Stimulated activated effector memory CD8-positive, alpha-beta T cell treated with anti-CD3 and anti-CD28 coated beads, Interleukin-12 subunit alpha, Interleukin-12 subunit beta, amount 100 ng/mL, for 72 hours (primary cell): ENCODE measurements around the gene CCL7.

Source experiments
- ATAC-seq: fragments of 150-1000 bp; cut with Tn5 transposase; 2 replicates; pipeline ENCODE4 v1.10.0; 2021
- DNase-seq, 2 donors: peaks; one replicate each; pipeline ENCODE4 v3.0.0; 2021 to 2022; ENCODE audit warnings: low spot score in 2 of 2
- H3K27ac Mint-ChIP-seq: one replicate; pipeline ENCODE4 v1.8.0; 2022; ENCODE audit warnings: mild to moderate bottlenecking, mixed read lengths
- H3K36me3 Mint-ChIP-seq: one replicate; pipeline ENCODE4 v1.8.0; 2022; ENCODE audit warnings: mild to moderate bottlenecking, mixed read lengths
- H3K4me1 Mint-ChIP-seq: one replicate; pipeline ENCODE4 v1.8.0; 2022; ENCODE audit warnings: mixed read lengths
- H3K4me3 Mint-ChIP-seq: one replicate; pipeline ENCODE4 v1.8.0; 2022; ENCODE audit warnings: mild to moderate bottlenecking, mixed read lengths
- H3K9me3 Mint-ChIP-seq: one replicate; pipeline ENCODE4 v1.8.0; 2022; ENCODE audit warnings: mixed read lengths

Gene CCL7

DNA sequence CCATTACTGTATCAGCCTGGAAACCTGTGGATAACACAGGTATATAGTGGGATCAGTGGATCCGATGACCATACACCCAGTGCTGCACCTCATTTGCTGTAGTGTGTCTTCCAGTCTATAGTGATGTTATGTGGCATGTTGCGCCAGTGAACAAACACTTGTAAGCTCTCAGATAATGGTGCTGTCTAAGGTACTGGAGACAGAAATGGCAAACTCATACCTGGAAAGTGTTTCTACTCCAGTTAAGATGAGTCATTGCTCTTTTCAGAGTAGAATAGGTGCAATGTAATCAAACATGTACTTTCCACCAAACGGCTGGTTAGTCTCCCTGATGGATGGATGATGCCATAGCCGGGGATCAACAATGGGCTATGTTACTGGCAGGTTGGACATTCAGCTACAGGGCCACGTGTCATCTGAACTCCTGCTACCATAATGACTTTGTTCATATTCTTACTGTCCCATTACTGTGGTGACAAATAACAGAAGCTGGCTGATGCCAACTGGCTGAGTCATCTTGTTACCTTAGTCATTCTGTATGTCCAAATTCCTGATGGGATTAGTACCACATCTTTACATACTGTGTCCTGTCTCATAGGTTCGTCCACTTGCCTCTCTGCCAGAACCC is 21.8 kb downstream of the CCL7 start:
- H3K27ac Mint-ChIP-seq, result no peak overlapping the region
- H3K36me3 Mint-ChIP-seq, result no peaks in the 10 kb centered on the region
- H3K4me1 Mint-ChIP-seq, result no peaks in the 10 kb centered on the region
- H3K4me3 Mint-ChIP-seq, result no peak overlapping the region
- peak; percentile 59 for ATAC-seq
- DNase-seq, result no peak
- no peaks in the 10 kb centered on the region for H3K9me3 Mint-ChIP-seq

DNA sequence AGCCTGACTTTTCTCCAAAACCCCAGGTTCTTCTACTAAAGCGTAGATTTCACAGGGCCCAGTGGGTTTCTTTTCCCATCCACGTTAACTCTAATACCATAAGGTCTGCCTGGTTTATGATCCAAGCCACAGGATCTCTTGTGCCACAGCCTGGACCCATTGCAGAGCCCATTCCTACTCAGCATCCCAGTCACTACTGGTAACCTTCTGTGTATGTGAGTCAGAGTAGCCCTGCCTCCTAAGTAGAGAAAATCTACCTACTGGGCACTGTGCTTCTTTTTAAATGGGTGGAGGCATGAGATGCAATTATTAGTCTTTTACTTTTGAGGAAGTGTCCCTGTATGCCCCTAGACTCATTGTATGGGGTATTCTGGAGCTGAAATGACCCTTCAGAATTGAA is 29.0 kb downstream of the CCL7 start:
- Mint-ChIP-seq H3K9me3 (no peaks in the 10 kb centered on the region), H3K36me3 (no peaks in the 10 kb centered on the region), H3K27ac (no peak overlapping the region), H3K4me1 (no peaks in the 10 kb centered on the region), H3K4me3 (no peak overlapping the region)
- no peak for DNase-seq
- no peak for ATAC-seq

DNA sequence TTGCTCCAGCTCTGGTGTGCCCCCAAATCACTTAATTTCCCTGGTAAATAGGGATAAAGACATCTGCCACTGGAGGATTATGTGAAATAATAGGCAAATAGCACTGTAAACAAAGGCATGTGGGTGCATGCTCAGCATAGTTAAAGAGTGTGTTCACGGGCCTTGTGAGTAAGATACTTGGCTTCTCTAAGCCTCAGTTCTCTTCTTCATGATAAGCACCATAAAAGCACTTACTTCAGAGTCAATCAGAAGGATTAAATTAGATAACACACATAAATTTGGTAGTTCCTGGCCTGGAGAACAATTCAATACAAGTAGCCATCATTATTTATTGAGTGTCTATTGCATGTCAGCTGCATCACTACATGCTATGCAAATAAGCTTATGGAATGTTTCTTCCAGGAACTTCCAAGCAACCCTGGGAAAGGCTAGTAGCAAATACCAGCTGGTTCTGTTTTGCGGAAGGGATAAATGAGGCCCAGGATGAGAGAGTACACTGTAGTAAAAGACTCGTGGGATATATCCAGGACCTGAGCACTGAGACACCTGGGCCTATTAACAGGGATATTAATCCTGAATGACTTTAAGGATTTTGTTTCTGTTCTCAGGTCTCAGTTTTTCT is 30.0 kb downstream of the CCL7 start:
- no peak for ATAC-seq
- Mint-ChIP-seq H3K9me3 (no peaks in the 10 kb centered on the region), H3K36me3 (no peaks in the 10 kb centered on the region), H3K4me1 (no peaks in the 10 kb centered on the region), H3K27ac (no peak overlapping the region), H3K4me3 (no peak overlapping the region)
- DNase-seq, result no peak

DNA sequence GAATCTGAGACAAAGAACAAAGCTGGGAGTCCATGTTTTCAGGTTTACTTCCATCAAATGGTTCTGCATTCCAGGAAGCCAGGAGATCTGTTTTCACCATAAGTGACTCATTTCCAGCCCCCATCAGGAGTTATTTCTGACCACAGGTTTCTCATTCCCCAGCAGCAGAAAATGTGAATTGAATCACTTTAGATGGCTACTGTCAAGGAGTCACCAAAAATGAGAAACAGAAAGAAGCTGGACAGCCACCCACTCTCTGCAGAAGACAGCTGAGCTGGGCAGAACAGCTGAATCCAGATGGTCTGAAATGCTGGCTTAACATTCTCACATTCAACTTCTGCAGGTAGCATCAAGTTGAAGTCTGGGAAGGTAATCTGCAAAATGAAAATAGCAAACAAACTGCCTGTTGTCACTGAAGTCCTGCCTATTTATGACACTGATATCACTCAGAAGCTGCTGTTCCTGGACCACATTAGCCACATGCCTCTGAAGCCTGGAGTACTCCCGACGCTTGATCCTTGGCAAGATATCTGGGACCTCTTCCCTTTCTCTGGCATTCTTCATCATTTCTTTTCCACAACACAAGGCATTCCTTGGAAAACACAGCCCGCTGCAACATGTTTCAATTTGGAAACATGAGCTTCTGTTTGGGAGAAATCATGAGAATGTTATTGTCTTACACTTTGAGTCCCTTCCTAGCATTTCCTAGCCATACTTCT is 30.8 kb downstream of the CCL7 start:
- Mint-ChIP-seq H3K4me3 (no peak overlapping the region), H3K27ac (no peak overlapping the region), H3K4me1 (no peaks in the 10 kb centered on the region), H3K36me3 (no peaks in the 10 kb centered on the region), H3K9me3 (no peaks in the 10 kb centered on the region)
- DNase-seq (peak in 1 of 2 donors; percentile 44), ATAC-seq (no peak)

DNA sequence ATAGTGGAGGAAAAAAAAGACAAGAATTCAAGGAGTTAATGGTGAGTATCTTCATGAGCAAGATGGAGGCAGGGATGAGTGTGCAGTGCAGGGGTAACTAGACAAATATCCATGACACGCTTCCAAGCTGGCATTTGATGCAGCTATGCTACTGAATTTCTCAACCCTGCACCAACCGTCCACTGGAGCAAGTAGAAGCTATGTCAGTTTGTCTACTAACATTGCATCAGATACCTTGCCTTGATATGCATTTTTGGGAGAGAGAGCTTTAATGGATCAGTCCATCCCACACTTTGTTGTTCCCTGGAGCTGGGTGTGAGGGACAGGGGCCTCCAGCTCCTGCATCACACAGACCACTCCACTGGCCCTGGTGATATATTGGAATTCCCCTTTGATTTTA is 32.0 kb downstream of the CCL7 start:
- H3K9me3 Mint-ChIP-seq, result no peaks in the 10 kb centered on the region
- no peak for ATAC-seq
- H3K36me3 Mint-ChIP-seq, result no peaks in the 10 kb centered on the region
- no peak overlapping the region for H3K4me3 Mint-ChIP-seq
- H3K27ac Mint-ChIP-seq, result no peak overlapping the region
- no peaks in the 10 kb centered on the region for H3K4me1 Mint-ChIP-seq
- DNase-seq, result no peak

DNA sequence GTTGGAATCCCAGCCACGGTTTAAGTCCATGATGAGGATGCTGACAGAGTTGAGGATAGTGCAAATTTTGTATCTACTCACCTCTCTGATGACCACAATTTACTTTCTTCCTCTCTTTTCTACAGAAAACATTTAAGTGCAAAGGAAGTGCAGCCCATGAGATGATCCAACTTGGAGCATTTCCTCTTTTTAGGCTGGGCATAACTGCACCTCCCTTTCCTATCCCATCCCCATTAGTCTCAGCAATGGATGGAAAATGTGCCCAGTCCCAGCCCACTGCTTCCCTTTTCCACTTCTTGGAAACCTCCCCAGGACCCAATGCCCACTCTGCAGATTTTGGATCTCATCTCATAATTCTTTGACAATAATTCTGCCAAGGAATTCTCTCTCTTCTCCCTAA is 32.6 kb downstream of the CCL7 start:
- DNase-seq (no peak), ATAC-seq (no peak)
- Mint-ChIP-seq H3K4me3 (no peak overlapping the region), H3K4me1 (no peaks in the 10 kb centered on the region), H3K27ac (no peak overlapping the region), H3K36me3 (no peaks in the 10 kb centered on the region), H3K9me3 (no peaks in the 10 kb centered on the region)

DNA sequence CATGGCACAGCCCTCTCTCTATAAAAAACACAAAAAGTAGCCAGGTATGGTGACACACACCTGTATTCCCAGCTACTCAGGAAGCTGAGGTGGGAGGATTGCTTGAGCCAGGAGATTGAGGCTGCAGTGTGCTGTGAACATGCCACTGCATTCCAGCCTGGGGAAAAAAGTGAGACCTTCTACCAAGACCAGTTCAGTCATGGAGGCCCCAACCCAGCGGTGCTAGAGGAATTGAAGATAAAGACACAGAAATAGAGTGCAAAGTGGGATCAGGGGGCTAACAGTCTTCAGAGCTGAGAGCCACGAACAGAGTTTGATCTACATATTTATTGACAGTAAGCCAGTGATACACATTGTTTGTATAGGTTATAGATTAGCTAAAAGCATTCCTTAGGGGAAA is 33.6 kb downstream of the CCL7 start:
- Mint-ChIP-seq H3K4me1 (no peaks in the 10 kb centered on the region), H3K4me3 (no peak overlapping the region), H3K9me3 (no peaks in the 10 kb centered on the region), H3K27ac (no peak overlapping the region), H3K36me3 (no peaks in the 10 kb centered on the region)
- ATAC-seq (no peak), DNase-seq (no peak)

DNA sequence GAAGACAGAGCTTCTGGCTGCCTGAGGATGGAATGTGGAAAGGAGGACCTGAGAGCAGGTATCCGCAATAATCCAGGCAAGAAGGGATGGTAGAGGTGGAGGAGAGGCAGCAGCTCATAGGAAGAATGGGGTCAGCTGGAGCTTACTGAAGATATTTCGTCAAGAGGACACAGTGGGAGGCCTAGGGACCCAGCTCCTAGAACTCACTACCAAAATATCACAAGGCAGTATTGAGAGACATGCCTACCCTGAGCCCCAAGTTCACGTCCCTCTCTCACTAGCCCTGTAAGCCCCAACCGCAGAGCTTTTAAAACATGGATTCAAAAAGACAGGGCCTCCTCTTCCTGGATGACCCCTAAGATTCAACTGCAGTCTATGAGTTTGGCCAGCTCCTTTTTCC is 35.0 kb downstream of the CCL7 start:
- ATAC-seq (no peak), DNase-seq (no peak)
- Mint-ChIP-seq H3K4me3 (no peak overlapping the region), H3K9me3 (no peaks in the 10 kb centered on the region), H3K27ac (no peak overlapping the region), H3K36me3 (no peaks in the 10 kb centered on the region), H3K4me1 (no peaks in the 10 kb centered on the region)

DNA sequence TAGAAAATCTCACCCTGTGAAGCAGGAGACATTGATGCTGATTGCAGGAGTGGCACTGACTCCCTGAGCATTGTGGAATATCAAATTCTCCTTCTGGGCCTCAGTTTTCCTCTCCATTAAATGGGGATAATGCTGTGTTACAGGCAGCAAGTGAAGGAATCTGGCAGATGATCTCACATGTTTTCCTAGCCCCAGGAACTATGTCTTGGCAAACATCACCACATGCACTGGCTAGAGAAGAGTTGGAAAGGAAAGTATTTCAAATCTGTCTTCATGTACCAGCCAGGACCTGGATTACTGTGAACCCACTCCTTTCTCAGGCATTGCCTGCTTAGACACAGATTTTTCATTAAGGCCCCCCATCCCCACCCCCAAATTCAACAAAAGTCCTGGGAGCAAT is 35.6 kb downstream of the CCL7 start:
- Mint-ChIP-seq H3K36me3 (no peaks in the 10 kb centered on the region), H3K27ac (no peak overlapping the region), H3K4me1 (no peaks in the 10 kb centered on the region), H3K9me3 (no peaks in the 10 kb centered on the region), H3K4me3 (no peak overlapping the region)
- no peak for DNase-seq
- no peak for ATAC-seq

DNA sequence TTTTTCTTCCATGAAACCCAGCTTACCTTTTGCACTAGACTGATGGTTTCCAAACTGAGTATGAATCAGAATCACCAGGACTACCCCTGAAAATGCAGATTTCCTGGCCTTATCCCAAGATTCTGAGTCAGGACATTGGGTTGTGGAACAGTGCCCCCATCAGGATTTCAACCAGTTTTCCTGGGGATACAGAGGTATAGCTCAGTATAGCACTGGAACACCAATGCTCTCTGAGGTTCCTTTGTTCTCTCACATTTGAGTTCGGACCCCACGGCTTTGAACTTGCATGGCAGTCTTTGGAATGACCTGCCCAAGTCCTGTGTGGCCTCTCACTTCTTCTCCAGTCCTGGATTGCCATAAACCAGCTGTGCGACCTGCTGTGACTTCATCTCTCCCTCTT is 36.4 kb downstream of the CCL7 start:
- Mint-ChIP-seq H3K4me3 (no peak overlapping the region), H3K36me3 (no peaks in the 10 kb centered on the region), H3K9me3 (no peaks in the 10 kb centered on the region), H3K4me1 (no peaks in the 10 kb centered on the region), H3K27ac (no peak overlapping the region)
- ATAC-seq (no peak), DNase-seq (peak in 1 of 2 donors; percentile 22)

DNA sequence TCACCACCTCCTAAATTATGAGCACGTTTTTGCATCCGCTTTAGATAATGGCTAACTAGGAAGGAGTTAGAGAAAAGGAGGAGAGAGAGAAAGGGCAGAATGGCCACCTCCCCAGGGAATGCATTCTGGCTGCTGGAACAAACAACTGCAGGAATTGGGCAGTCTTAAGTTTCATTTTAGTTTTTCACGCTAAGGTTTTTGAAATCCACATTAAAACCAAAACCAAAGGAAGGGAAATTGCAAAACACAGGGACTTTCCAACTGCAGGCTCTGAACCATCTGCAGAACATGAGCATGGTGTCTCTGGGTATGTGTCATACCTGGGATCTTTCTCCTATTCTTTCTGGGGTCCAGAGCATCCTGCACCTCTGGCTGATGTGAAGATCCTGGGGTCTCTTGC is 37.1 kb downstream of the CCL7 start:
- no peak overlapping the region for H3K27ac Mint-ChIP-seq
- DNase-seq (peak in 1 of 2 donors; percentile 10), ATAC-seq (no peak)
- H3K4me3 Mint-ChIP-seq, result no peak overlapping the region
- no peaks in the 10 kb centered on the region for H3K9me3 Mint-ChIP-seq
- H3K4me1 Mint-ChIP-seq, result no peaks in the 10 kb centered on the region
- no peaks in the 10 kb centered on the region for H3K36me3 Mint-ChIP-seq

DNA sequence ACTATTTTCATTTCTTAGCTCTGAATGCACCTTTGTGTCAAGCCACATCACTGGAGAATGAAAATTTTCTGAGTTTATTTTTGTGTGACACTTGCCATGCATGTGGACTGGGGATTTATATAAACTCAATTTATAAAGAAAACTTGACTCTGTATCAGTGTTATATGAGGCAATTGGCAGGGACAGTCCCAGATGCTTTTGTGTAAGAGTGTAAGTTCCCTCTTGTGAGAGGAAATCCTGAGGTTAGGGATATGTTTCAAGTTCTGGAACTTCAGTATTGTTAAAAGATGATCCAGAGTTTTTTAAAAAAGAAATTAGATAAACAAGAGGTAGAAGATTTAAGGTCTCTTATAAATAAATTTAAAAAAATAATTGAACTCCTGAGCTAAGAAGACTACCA is 38.4 kb downstream of the CCL7 start:
- no peak overlapping the region for H3K4me3 Mint-ChIP-seq
- H3K9me3 Mint-ChIP-seq, result no peaks in the 10 kb centered on the region
- H3K4me1 Mint-ChIP-seq, result no peaks in the 10 kb centered on the region
- ATAC-seq, result no peak
- no peak for DNase-seq
- no peaks in the 10 kb centered on the region for H3K36me3 Mint-ChIP-seq
- H3K27ac Mint-ChIP-seq, result no peak overlapping the region

DNA sequence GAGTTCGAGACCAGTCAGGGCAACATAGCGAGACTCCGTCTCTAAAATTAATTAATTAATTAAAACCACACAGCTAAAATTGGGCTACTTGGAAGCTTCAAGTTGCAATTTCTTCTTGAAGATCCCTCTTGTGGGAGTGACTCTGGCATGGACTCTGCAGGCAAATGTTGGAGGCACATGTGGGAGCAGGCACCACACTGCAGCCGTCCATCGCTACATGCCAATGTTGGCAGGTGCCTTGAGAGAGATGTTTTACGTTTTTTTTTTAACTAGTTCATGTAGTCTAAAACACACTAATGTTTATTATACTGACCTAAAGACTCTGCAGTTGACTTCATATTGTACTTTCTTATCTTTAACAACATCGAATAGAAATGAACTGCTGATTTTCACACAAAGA is 41.3 kb downstream of the CCL7 start:
- ATAC-seq (no peak), DNase-seq (no peak)
- Mint-ChIP-seq H3K4me1 (no peaks in the 10 kb centered on the region), H3K4me3 (no peak overlapping the region), H3K9me3 (no peaks in the 10 kb centered on the region), H3K27ac (no peak overlapping the region), H3K36me3 (no peaks in the 10 kb centered on the region)

DNA sequence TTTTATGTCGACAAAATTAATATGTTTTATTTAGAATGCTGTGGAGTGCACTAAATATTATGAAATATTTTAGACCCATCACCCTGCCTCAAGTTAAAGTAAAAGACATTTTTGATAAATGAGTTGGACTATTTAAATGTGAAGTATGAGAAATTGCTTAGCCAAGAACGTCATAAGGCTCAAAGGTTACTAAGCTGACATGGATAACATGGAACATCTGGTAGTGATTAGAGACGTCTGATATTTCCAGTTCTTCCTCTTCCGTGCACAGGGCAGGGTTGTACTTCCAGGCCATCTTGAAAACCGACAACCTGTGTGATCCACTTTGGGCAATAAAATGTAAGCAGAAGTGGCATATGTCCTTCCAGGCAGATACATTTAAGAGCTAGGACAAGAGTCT is 42.1 kb downstream of the CCL7 start:
- ATAC-seq, result no peak
- H3K4me3 Mint-ChIP-seq, result no peak overlapping the region
- no peaks in the 10 kb centered on the region for H3K9me3 Mint-ChIP-seq
- no peaks in the 10 kb centered on the region for H3K4me1 Mint-ChIP-seq
- no peak overlapping the region for H3K27ac Mint-ChIP-seq
- DNase-seq, result no peak
- H3K36me3 Mint-ChIP-seq, result no peaks in the 10 kb centered on the region

DNA sequence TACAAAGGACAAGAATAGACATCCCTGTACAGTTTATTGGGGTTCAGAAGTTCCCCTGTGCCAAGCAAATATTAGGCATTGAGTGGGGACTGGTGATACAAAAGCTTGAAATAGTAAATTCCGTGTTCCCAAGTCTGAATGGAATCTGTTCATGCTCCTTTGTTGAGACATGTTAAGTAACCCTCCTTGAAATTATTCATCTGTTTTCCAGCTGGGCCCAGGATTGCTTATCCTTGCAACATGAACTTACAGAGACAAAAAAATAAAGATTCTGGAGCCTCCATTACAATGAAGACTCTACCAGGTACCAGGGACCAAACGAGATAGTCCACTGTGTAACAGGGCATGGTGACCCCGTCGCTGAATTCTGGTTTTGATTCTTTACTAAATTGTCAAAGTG is 43.1 kb downstream of the CCL7 start:
- Mint-ChIP-seq H3K36me3 (no peaks in the 10 kb centered on the region), H3K9me3 (no peaks in the 10 kb centered on the region), H3K4me1 (no peaks in the 10 kb centered on the region), H3K4me3 (no peak overlapping the region), H3K27ac (no peak overlapping the region)
- no peak for ATAC-seq
- DNase-seq, result no peak

DNA sequence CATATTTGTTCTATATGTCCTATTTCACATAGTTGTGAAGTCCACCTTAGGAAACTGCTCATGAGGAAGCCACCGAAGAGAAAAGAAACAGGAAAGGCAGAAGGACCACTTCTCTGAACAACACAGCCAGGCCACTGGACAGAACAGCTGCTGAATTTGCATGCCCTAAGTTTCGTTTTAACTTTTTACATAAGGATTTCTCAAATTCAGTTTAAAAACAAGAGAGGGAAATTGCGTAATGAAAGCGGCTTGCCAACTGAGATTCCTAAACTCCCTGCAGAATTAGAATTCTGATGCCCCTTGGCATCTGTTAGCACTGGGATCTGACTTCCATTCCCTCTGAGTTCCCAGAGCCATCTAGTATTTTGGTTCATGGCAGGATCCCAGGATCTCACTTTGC is 44.3 kb downstream of the CCL7 start:
- DNase-seq, result no peak
- Mint-ChIP-seq H3K36me3 (no peaks in the 10 kb centered on the region), H3K4me1 (no peaks in the 10 kb centered on the region), H3K27ac (no peak overlapping the region), H3K4me3 (no peak overlapping the region), H3K9me3 (no peaks in the 10 kb centered on the region)
- no peak for ATAC-seq
